PC-9 (cell line): ENCODE data around the gene FGF19.

Source experiments
- EZH2 ChIP-seq: fragments of 200-600 bp; sonication (generic); IDR thresholded peaks from 2 replicates; pipeline ENCODE4 v1.8.0; 2017; ENCODE audit warnings: antibody characterized with exemption, low read depth
- TF ChIP-seq, protein P1 (sequence below): fragments of 200-600 bp; sonication (generic); conservative IDR thresholded peaks from 2 replicates; pipeline ENCODE4 v1.6.1; 2017; ENCODE audit warnings: mixed run types, antibody characterized with exemption, mild to moderate bottlenecking, moderate library complexity

DNA sequence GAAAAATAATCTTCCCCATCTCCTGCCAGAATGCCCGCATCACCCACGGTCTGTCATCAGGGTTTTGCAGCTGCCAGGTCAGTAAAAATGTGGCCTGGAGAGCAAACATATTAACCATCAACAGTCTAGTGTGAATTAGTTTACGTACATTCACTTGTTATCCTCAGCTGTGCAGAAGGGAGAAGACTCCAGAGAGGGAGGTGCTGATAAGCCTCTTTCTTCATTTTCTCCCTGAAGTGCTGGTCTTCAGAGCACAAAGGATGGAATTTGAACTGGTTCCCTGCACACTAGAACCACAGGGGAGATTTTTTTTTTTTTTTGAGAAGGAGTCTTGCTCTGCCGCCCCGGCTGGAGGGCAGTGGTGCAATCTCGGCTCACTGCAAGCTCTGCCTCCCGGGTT lies 8.2 kb downstream of the FGF19 start:
- TF ChIP-seq, protein P1, sequence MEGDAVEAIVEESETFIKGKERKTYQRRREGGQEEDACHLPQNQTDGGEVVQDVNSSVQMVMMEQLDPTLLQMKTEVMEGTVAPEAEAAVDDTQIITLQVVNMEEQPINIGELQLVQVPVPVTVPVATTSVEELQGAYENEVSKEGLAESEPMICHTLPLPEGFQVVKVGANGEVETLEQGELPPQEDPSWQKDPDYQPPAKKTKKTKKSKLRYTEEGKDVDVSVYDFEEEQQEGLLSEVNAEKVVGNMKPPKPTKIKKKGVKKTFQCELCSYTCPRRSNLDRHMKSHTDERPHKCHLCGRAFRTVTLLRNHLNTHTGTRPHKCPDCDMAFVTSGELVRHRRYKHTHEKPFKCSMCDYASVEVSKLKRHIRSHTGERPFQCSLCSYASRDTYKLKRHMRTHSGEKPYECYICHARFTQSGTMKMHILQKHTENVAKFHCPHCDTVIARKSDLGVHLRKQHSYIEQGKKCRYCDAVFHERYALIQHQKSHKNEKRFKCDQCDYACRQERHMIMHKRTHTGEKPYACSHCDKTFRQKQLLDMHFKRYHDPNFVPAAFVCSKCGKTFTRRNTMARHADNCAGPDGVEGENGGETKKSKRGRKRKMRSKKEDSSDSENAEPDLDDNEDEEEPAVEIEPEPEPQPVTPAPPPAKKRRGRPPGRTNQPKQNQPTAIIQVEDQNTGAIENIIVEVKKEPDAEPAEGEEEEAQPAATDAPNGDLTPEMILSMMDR = no peak
- no peak for TF ChIP-seq EZH2
